SK-N-MC (cell line): ENCODE measurements around the gene PSMA8.
"Not testable (repeated sequence)": the region's sequence is repeated elsewhere in the genome, so short reads cannot be mapped to it uniquely, and the experiment has no call there.

Source experiments
- EZH2 ChIP-seq: fragments of 200-600 bp; sonication (generic); IDR thresholded peaks from one replicate; pipeline ENCODE4 v1.6.1; 2017; ENCODE audit warnings: antibody characterized with exemption
- POLR2AphosphoS5 ChIP-seq: IDR thresholded peaks from 2 replicates; pipeline ENCODE4 v1.6.1; 2012; ENCODE audit warnings: mild to moderate bottlenecking, low read depth, low read length, borderline replicate concordance

- not testable (repeated sequence) for TF ChIP-seq EZH2, POLR2AphosphoS5
Observed at GRCh38 chr18:26202001-26202400, 68.3 kb downstream of the PSMA8 start.
